AG04450 (cell line): ENCODE measurements around the gene ZNF516. TPM values are rescaled to one million over a fixed set of nuclear protein-coding genes. Genes with fewer than 3 reads are reported as not detected.
A peak's percentile ranks its signal among the peaks of the same experiment; 100 is the strongest.

Experiments used
- CTCF ChIA-PET: fragments of 300-600, 350-600 bp; formaldehyde crosslinking; extraction: SDS; loops from one replicate; lab custom pipeline; 2022; ENCODE audit warnings: antibody characterized with exemption, inconsistent platforms; lab: Charles Lee
- POLR2A ChIA-PET: fragments of 350-600 bp; formaldehyde crosslinking; extraction: SDS; loops from one replicate; lab custom pipeline; 2021; ENCODE audit warnings: antibody characterized with exemption, inconsistent platforms; lab: Yijun Ruan, JAX
- DNase-seq: peaks from one replicate; pipeline ENCODE4 v3.0.0-alpha.2; 2011; ENCODE audit warnings: low read depth, low spot score
- H3K27ac ChIP-seq: one replicate; pipeline ENCODE4 v1.5.1; 2012; ENCODE audit warnings: low read depth, low read length, control low read depth
- H3K27me3 ChIP-seq: one replicate; pipeline ENCODE4 v1.6.0; 2012; ENCODE audit warnings: low read length; ENCODE audit not compliant: control insufficient read depth, insufficient read depth
- H3K4me3 ChIP-seq: 2 replicates; pipeline ENCODE4 v1.5.1; 2011; ENCODE audit warnings: mild to moderate bottlenecking, low read depth, low read length, control low read depth
- H3K9me3 ChIP-seq: 2 replicates; pipeline ENCODE4 v1.5.1; 2012; ENCODE audit warnings: low read length; ENCODE audit not compliant: control insufficient read depth, insufficient read depth
- CTCF ChIP-seq: IDR thresholded peaks from 2 replicates; pipeline ENCODE4 v1.5.1; 2011; ENCODE audit warnings: low read depth, low read length, control low read depth, inconsistent platforms
- polyA plus RNA-seq: library from polyadenylated mRNA; depleted of rRNA; stranded (reverse); fragments of >200 nt; gene quantifications from 2 replicates; pipeline ENCODE4 v1.2.3, GENCODE V29; 2011

Gene ZNF516
- polyA plus RNA-seq, 1 experiment = 15.5 TPM

DNA sequence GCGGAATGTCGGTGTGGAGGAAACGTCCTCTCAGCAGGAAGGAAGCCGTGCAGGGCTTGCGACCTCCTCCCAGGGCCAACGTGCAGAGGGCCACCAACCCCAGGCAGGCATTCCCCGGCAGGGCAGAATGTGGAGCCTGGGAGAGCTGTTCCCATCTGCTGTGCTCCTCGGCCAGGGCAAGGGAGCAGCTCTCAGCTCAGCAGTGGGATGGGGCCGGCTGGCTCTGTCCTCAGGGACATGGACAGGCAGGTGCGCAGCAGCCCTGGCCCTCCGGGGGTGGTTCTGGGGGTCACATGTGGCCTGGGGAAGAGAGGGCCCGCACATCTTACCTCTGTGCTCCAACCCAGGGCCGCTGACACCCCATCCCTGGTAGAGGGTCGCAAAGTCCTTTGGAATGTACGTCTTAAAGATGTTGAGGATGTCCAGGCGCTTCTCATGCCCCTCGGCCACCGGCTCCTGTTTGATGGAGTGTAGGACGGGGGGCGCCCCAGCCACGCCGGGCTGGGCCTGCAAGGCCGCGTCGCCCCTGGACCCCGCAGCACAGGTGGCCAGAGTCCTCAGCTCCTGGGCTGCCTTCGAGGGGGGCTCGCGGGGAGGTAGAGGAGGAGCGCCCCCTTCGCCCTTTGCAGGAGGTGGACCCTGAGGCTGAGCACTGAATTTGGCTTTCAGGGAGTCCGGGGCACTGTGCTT, 116.4 kb downstream of the ZNF516 start:
- Histone ChIP-seq H3K9me3 (no peaks in the 10 kb centered on the region; the same call in 1 of the 2 replicates), H3K27ac (no peak overlapping the region), H3K27me3 (no peaks in the 10 kb centered on the region), H3K4me3 (no peak overlapping the region)
- CTCF ChIA-PET = no interaction called here
- no peak for DNase-seq
- TF ChIP-seq CTCF = no peak
- POLR2A ChIA-PET = no interaction called here

DNA sequence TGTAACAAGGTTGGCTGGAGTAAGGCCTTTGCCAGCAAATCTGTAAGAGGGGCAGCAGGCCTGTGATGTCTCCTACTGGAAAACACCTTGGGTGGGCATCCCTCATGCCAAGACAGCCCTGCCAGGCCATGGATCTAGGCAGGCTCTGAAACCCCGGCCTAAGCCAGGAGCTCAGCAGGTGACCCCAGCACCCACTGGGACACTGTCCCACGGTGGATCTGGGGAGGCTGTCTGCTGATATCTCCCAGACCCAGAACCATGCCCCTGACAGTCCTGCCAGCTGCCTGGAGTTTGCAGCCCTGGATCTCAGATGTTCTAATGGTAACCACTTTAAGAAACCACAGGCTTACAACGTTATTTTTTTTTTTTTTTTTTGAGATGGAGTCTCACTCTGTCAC, 117.7 kb downstream of the ZNF516 start:
- Histone ChIP-seq H3K9me3 (no peaks in the 10 kb centered on the region; the same call in 1 of the 2 replicates), H3K4me3 (no peak overlapping the region), H3K27ac (no peak overlapping the region), H3K27me3 (no peaks in the 10 kb centered on the region)
- TF ChIP-seq CTCF = no peak
- ChIA-PET CTCF (no interaction called here), POLR2A (no interaction called here)
- DNase-seq = no peak

DNA sequence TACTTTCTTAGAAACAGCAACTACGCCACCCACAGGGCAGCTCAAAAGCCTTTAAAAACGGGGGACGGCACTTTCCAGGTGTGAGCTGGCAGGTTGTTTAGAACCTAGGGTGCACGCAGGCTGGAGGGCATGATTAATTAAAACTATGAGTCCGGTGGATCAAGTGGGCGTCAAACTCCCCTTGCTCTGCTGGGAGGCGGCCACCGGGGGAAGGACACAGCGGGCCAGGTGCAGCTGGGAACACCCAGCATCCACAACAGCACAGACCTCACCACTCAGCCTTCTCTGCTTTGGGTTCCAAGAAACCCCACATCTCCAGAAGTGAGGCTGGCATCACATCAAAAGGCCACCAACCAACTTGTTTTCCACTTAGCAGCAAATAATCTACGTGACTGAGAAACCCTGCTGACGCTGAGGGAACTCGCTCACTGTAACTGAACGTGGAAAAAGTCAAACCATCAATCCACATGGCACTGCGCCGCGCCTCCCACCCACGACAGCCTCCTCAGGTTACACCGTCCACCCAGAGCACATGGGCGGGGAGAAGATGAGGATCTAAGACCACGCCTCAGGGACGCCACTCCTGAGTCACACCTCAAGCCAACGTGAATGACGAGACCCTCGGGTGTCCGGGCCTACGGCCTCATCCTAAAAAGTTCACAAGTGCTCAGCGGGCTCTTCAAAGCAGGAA, 118.2 kb downstream of the ZNF516 start:
- TF ChIP-seq CTCF = no peak
- CTCF ChIA-PET = interaction anchor here (1.1 kb wide), 1 partner anchor 22 kb away, joined by 4 read pairs; no protein-coding TSS in a partner anchor

DNA sequence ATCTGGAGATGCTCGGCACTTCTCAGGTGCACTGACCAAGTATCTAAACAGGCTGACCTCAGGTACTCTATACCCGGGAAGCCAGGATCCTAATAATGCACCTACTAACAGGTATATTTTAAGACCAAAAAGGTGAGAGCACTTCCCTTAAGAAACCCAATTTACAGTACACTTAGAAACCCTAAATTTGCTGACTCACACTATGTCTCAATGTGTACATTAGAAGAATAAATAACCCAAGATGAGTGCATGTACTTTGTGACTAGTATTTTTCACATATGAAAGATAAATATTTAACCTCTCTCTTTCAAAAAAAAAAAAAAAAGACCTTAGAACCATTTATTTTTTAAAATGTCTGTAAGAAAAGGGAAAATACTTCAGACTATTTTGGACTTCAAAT, 118.8 kb downstream of the ZNF516 start:
- TF ChIP-seq CTCF = no peak
- no peak for DNase-seq
- Histone ChIP-seq H3K4me3 (no peak overlapping the region), H3K9me3 (no peaks in the 10 kb centered on the region; the same call in 1 of the 2 replicates), H3K27me3 (no peaks in the 10 kb centered on the region), H3K27ac (peak overlapping the region; percentile 11)
- ChIA-PET CTCF (interaction anchor here (1.1 kb wide), 1 partner anchor 23 kb away, joined by 4 read pairs; no protein-coding TSS in a partner anchor), POLR2A (no interaction called here)

More for the DNA sequence above, 118.2 kb downstream of the ZNF516 start:
- H3K4me3 ChIP-seq = no peak overlapping the region
- H3K9me3 ChIP-seq = no peaks in the 10 kb centered on the region; the same call in 1 of the 2 replicates
- H3K27ac ChIP-seq = no peak overlapping the region
- POLR2A ChIA-PET = no interaction called here
- H3K27me3 ChIP-seq = no peaks in the 10 kb centered on the region
- DNase-seq = no peak
